Measurements from ENCODE around the gene CACNA1C. TPM values are rescaled to one million over a fixed set of nuclear protein-coding genes. Genes with fewer than 3 reads are reported as not detected.

Gene CACNA1C
- polyA plus RNA-seq, 2 donors: 2.1 to 2.5 TPM

DNA sequence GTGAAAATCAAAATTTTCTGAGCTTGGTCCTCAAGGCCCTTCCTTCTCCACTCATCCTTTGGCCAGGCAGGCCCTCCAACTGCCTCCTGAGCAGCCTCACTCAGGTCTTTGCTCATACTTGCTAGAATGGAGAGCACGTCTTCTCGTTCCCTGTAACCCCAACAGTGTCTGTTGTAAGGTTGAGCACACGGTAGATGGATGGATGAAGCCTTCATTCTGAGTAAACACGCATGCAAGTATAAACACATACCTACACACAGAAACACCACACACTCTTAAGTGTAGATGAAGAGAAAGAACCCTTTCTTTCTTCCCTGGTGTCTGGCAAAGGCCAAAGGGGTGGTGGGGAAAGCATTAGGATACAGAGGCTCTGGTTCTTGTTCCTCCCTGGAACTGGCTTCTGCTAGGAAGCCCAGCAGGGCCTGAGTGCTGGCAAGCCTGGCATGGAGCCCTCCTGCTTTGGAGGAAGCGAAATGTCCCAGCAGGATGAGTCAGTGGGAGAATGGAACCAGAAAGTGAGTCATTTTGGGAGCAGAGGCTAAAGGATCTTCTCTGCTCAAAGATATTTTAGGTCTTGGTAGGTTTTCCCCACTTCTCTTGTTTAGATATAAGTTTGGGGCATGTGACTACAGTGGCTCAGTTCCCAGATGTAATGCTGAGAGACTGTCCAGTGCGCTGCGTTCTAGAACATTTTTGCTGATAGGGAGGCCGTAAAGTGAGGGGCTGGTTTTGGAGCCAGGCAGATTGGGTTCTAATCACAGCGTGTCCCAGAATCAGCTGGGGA lies 127.4 kb downstream of the CACNA1C start:
- 43 to 65% methylated on average over 9 of the region's 9 CpGs for WGBS, 2 donors
- Histone ChIP-seq H3K9me3 (ENCODE audit: control insufficient read depth in 2 of 2, insufficient read depth in 1 of 2, low read depth in 1 of 2, low read length in 1 of 2) (no peaks in the 10 kb centered on the region), H3K27ac (ENCODE audit: low read depth in 2 of 2, low read length in 1 of 2) (peak overlapping the region; percentile 69 to 74), H3K4me1 (ENCODE audit: control insufficient read depth in 2 of 2, insufficient read depth in 2 of 2, low read length in 1 of 2) (peaks cover 3 to 4% of the 10 kb centered on the region in 2 donors), H3K27me3 (ENCODE audit: control insufficient read depth in 1 of 2, insufficient read depth in 2 of 2, low read length in 2 of 2) (no peaks in the 10 kb centered on the region), H3K4me3 (ENCODE audit: low read depth in 1 of 2, low read length in 2 of 2) (no peak overlapping the region), H3K36me3 (ENCODE audit: control insufficient read depth in 2 of 2, insufficient read depth in 2 of 2, low read length in 1 of 2) (no peaks in the 10 kb centered on the region)

DNA sequence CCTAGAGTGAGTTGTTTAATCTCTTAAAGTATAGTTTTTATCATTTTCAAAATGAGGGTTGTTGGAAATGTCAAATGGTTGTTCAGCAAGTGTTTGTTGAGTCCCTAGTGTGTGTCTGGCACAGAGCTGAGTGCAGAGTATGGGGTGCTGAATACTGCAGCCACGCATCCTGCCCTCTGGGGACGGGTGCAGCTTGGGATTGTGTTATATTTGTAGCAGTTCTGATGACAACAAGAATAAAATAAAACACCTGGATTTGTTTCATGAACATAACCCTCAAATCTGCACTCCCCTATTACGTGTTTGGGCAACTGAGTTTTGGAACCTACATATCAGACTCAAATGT lies 127.9 kb downstream of the CACNA1C start:
- peak overlapping the region; percentile 15 to 74 for H3K27ac ChIP-seq (ENCODE audit: low read depth in 2 of 2, low read length in 1 of 2)
- H3K27me3 ChIP-seq (ENCODE audit: control insufficient read depth in 1 of 2, insufficient read depth in 2 of 2, low read length in 2 of 2): no peaks in the 10 kb centered on the region
- no peaks in the 10 kb centered on the region for H3K9me3 ChIP-seq (ENCODE audit: control insufficient read depth in 2 of 2, insufficient read depth in 1 of 2, low read depth in 1 of 2, low read length in 1 of 2)
- WGBS, 2 donors: 62 to 69% methylated on average over 3 of the region's 3 CpGs
- H3K4me3 ChIP-seq (ENCODE audit: low read depth in 1 of 2, low read length in 2 of 2): no peak overlapping the region
- peaks cover 3 to 4% of the 10 kb centered on the region in 2 donors for H3K4me1 ChIP-seq (ENCODE audit: control insufficient read depth in 2 of 2, insufficient read depth in 2 of 2, low read length in 1 of 2)
- no peaks in the 10 kb centered on the region for H3K36me3 ChIP-seq (ENCODE audit: control insufficient read depth in 2 of 2, insufficient read depth in 2 of 2, low read length in 1 of 2)

DNA sequence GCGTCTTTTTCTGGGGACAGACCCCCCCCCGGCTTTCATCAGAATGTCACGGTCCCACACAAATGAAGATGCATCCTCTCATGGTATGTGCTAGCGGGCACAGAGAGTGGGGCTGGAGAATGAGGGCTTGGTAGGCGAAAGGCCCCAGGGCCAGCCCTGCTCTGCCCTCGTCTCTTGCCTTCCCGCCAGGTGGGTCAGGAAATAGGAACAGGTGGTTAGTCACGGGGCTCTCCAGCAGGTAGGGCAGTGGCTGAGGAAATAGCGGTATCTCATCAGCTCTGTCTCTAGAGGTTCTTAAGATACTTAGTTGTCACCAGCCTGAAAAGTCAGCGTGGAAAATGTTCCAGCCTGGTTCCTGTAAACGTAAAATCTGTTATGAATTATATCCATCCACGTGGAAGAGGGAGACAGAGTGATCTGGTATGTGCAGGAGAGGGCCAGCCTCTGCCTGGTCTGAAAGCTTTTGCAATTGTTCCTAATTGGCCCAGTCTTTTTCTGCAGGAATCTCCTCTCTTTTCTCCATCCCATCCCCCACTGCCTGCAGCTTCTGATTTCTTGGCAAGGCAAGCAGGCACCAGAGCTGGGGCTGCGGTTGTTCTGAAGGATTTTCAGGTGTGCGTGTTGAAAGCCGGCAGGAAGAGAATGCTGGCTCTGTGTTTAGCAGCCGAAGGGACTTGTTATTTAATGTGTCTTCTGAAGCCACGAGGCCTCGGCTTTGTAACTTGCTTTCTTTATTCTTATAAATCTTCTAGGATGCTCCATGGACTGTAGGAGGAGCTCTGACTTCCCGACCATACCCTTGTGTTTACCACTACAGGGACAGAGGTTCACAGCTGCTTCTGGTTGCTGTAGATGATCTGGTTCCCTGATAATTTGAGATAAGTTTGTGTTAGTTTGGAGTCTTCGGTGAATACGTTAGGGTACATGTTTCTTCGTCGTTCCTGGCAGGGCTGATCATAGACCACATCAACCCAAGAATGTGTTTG lies 131.1 kb downstream of the CACNA1C start:
- Histone ChIP-seq H3K4me1 (ENCODE audit: control insufficient read depth in 2 of 2, insufficient read depth in 2 of 2, low read length in 1 of 2) (peaks cover 3 to 4% of the 10 kb centered on the region in 2 donors), H3K27me3 (ENCODE audit: control insufficient read depth in 1 of 2, insufficient read depth in 2 of 2, low read length in 2 of 2) (no peaks in the 10 kb centered on the region), H3K27ac (ENCODE audit: low read depth in 2 of 2, low read length in 1 of 2) (peak overlapping the region; percentile 15 to 47), H3K9me3 (ENCODE audit: control insufficient read depth in 2 of 2, insufficient read depth in 1 of 2, low read depth in 1 of 2, low read length in 1 of 2) (no peaks in the 10 kb centered on the region), H3K36me3 (ENCODE audit: control insufficient read depth in 2 of 2, insufficient read depth in 2 of 2, low read length in 1 of 2) (no peaks in the 10 kb centered on the region), H3K4me3 (ENCODE audit: low read depth in 1 of 2, low read length in 2 of 2) (no peak overlapping the region)
- WGBS, 2 donors: 44 to 51% methylated on average over 23 of the region's 23 CpGs

DNA sequence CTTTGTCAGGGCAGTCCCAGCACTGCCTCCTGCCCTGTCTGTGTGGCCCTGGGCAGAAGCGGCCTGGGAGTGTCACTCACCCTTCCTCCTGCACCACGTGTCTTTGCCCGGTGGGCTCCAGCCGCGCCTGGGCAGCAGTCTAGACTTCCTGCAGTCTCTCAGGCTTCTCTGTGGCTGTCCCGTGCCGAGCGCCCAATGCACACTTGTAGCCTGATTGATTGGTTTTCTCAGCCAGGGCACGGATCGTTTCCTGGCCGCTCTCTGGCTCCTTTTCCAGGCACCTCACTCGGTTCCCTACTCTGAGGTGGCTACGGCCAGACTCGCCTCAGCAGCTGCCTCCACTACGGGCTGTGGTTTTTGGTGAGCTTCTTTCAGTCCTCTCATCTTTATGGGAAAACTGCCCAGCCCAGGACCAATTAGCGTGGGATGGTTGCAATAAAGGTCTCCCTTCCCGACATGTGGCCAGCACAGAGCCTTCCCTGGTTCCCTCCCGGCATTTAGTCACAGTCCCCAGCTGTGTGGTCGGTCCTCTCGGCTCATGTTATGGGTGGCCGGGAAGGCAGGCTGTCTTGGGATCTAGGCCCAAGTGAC lies 133.1 kb downstream of the CACNA1C start:
- peaks cover 0 to 4% of the 10 kb centered on the region in 2 donors for H3K4me1 ChIP-seq (ENCODE audit: control insufficient read depth in 2 of 2, insufficient read depth in 2 of 2, low read length in 1 of 2)
- H3K27ac ChIP-seq (ENCODE audit: low read depth in 2 of 2, low read length in 1 of 2): no peak overlapping the region
- no peaks in the 10 kb centered on the region for H3K27me3 ChIP-seq (ENCODE audit: control insufficient read depth in 1 of 2, insufficient read depth in 2 of 2, low read length in 2 of 2)
- no peaks in the 10 kb centered on the region for H3K36me3 ChIP-seq (ENCODE audit: control insufficient read depth in 2 of 2, insufficient read depth in 2 of 2, low read length in 1 of 2)
- no peak overlapping the region for H3K4me3 ChIP-seq (ENCODE audit: low read depth in 1 of 2, low read length in 2 of 2)
- 88 to 93% methylated on average over 21 of the region's 21 CpGs for WGBS, 2 donors
- no peaks in the 10 kb centered on the region for H3K9me3 ChIP-seq (ENCODE audit: control insufficient read depth in 2 of 2, insufficient read depth in 1 of 2, low read depth in 1 of 2, low read length in 1 of 2)

DNA sequence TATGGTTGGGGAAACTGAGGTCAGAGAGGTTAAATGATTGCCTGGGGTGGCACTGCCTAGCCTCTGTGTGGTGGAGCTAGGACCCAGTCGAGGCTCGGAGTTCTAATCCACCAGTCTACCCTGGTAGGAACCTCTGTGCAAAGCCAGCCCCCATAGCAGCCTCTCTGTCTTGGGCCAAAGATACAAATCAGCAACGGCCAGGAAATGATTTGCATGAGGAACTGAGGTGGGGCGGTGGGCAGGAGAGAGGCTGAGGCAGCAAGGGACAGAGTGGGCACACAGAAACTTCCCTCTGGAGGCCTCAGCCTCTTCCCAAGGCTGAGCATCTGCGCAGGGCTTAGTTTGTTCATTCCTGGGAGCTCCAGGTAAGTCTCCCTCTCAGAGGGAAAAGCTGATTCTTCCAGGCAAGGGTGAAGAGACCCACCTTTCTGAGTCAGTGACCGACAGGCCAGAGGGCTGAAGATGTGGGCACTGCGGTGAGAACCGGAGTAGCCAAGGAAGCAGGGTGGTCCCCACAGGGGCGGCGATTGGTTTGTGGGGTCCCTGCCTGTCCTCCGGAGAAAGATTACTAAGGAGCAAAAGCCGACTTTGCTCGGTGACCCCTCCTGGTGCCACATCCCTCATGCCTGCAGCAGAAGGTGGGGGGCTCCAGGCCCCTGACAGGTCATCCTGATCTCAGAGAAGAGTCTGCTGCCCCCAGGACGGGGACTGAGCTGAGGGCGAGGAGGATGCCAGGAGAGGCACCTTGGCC lies 134.6 kb downstream of the CACNA1C start:
- Histone ChIP-seq H3K27ac (ENCODE audit: low read depth in 2 of 2, low read length in 1 of 2) (no peak overlapping the region), H3K9me3 (ENCODE audit: control insufficient read depth in 2 of 2, insufficient read depth in 1 of 2, low read depth in 1 of 2, low read length in 1 of 2) (peaks cover 0 to 6% of the 10 kb centered on the region in 2 donors), H3K27me3 (ENCODE audit: control insufficient read depth in 1 of 2, insufficient read depth in 2 of 2, low read length in 2 of 2) (no peaks in the 10 kb centered on the region), H3K4me1 (ENCODE audit: control insufficient read depth in 2 of 2, insufficient read depth in 2 of 2, low read length in 1 of 2) (peaks cover 0 to 4% of the 10 kb centered on the region in 2 donors), H3K36me3 (ENCODE audit: control insufficient read depth in 2 of 2, insufficient read depth in 2 of 2, low read length in 1 of 2) (peaks cover 0 to 2% of the 10 kb centered on the region in 2 donors), H3K4me3 (ENCODE audit: low read depth in 1 of 2, low read length in 2 of 2) (no peak overlapping the region)
- WGBS, 2 donors: 84 to 87% methylated on average over 15 of the region's 15 CpGs

DNA sequence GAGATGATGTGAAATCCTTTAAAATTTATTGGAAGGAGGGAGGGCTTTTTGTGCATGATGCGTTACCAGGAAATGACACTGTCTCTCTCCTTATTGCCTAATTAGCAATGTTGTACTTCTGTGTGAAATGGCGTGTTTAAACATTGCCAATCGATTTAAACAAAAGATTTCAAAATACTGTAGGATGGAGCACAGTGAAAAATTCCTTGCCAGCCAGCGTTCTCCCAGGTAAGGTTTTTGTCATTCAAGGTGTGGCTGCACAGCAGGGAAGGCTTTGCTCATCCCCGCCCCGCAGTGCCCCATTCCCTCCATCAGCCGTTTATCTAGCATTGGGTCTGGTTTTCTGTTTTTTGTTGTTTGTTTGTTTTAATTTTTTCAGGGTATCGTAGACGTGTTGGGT lies 137.3 kb downstream of the CACNA1C start:
- no peak overlapping the region for H3K4me3 ChIP-seq (ENCODE audit: low read depth in 1 of 2, low read length in 2 of 2)
- H3K9me3 ChIP-seq (ENCODE audit: control insufficient read depth in 2 of 2, insufficient read depth in 1 of 2, low read depth in 1 of 2, low read length in 1 of 2): peaks cover 0 to 6% of the 10 kb centered on the region in 2 donors
- peaks cover 0 to 2% of the 10 kb centered on the region in 2 donors for H3K4me1 ChIP-seq (ENCODE audit: control insufficient read depth in 2 of 2, insufficient read depth in 2 of 2, low read length in 1 of 2)
- WGBS, 2 donors: 71 to 77% methylated on average over 9 of the region's 9 CpGs
- no peaks in the 10 kb centered on the region for H3K27me3 ChIP-seq (ENCODE audit: control insufficient read depth in 1 of 2, insufficient read depth in 2 of 2, low read length in 2 of 2)
- H3K36me3 ChIP-seq (ENCODE audit: control insufficient read depth in 2 of 2, insufficient read depth in 2 of 2, low read length in 1 of 2): peaks cover 0 to 2% of the 10 kb centered on the region in 2 donors
- no peak overlapping the region for H3K27ac ChIP-seq (ENCODE audit: low read depth in 2 of 2, low read length in 1 of 2)

DNA sequence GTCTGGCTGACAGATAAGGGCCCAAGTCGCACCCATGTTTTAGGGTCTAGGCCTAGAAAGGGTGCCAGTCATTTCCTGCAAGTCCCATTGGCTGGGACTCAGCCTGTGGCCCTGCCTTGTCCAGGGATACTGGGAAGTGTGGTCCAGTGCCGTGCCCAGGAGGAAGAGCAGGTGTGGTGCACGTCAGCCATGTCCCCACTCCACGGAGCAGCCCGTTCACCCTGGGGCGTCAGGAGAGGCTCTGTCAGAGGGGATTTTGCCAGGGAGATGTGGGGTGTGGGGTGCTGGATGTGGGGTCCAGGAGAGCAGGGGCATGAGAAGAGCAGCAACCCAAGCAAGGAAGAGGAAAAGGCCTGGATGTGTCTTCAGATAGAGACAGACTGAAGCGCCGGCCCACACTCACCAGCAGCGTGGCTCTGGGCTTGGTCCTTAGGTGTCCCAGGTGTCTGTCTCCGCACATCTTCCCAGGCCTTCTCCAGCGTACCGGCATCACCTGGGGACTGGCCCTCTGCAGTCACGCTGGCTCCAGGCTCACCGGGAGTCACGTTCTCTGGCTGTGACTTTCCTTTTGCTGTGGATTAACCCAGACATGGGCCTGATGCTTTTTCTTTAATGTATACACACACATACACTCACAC lies 138.2 kb downstream of the CACNA1C start:
- H3K4me3 ChIP-seq (ENCODE audit: low read depth in 1 of 2, low read length in 2 of 2): no peak overlapping the region
- H3K27ac ChIP-seq (ENCODE audit: low read depth in 2 of 2, low read length in 1 of 2): no peak overlapping the region
- H3K36me3 ChIP-seq (ENCODE audit: control insufficient read depth in 2 of 2, insufficient read depth in 2 of 2, low read length in 1 of 2): peaks cover 0 to 2% of the 10 kb centered on the region in 2 donors
- H3K9me3 ChIP-seq (ENCODE audit: control insufficient read depth in 2 of 2, insufficient read depth in 1 of 2, low read depth in 1 of 2, low read length in 1 of 2): peaks cover 0 to 6% of the 10 kb centered on the region in 2 donors
- H3K4me1 ChIP-seq (ENCODE audit: control insufficient read depth in 2 of 2, insufficient read depth in 2 of 2, low read length in 1 of 2): peaks cover 0 to 4% of the 10 kb centered on the region in 2 donors
- 88 to 92% methylated on average over 11 to 15 of the region's 15 CpGs for WGBS, 2 donors
- H3K27me3 ChIP-seq (ENCODE audit: control insufficient read depth in 1 of 2, insufficient read depth in 2 of 2, low read length in 2 of 2): no peaks in the 10 kb centered on the region

DNA sequence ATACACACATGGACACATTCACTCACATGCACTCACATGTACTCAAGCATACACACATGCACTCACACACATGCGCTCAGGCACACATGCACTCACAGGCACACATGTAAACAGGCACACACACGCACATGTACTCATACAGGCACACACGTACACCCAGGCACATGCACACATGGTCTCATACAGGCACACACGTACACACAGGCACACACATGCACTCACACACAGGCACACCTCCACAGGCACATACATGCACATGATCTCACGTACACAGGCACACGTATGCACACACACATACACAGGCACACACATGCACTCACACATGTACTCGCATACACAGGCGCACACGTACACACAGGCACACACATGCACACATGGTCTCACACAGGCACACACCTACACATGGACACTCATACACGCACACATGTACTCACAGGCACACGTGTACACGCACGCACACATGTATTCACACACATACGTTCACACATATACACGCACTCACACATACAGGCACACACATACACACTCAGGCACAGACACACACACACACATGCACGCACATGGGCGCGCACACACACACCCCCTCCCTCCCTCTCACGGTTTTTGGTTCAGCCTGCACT lies 138.9 kb downstream of the CACNA1C start:
- Histone ChIP-seq H3K4me3 (ENCODE audit: low read depth in 1 of 2, low read length in 2 of 2) (no peak overlapping the region), H3K27ac (ENCODE audit: low read depth in 2 of 2, low read length in 1 of 2) (no peak overlapping the region), H3K4me1 (ENCODE audit: control insufficient read depth in 2 of 2, insufficient read depth in 2 of 2, low read length in 1 of 2) (peaks cover 0 to 4% of the 10 kb centered on the region in 2 donors), H3K27me3 (ENCODE audit: control insufficient read depth in 1 of 2, insufficient read depth in 2 of 2, low read length in 2 of 2) (no peaks in the 10 kb centered on the region), H3K9me3 (ENCODE audit: control insufficient read depth in 2 of 2, insufficient read depth in 1 of 2, low read depth in 1 of 2, low read length in 1 of 2) (peaks cover 0 to 6% of the 10 kb centered on the region in 2 donors), H3K36me3 (ENCODE audit: control insufficient read depth in 2 of 2, insufficient read depth in 2 of 2, low read length in 1 of 2) (peaks cover 0 to 2% of the 10 kb centered on the region in 2 donors)
- 80 to 93% methylated on average over 18 to 19 of the region's 19 CpGs for WGBS, 2 donors

Data from esophagus (tissue), 2 donors.